GM23248 (cell line): ENCODE measurements around the gene NOC4L.

Experiments used
- EZH2 ChIP-seq: fragments of 200-600 bp; sonication (generic); IDR thresholded peaks from 2 replicates; pipeline ENCODE4 v1.6.1; 2018; ENCODE audit warnings: antibody characterized with exemption, mild to moderate bottlenecking; ENCODE audit not compliant: insufficient read depth, poor library complexity, severe bottlenecking
- EZH2phosphoT487 ChIP-seq: fragments of 200-600 bp; sonication (generic); IDR thresholded peaks from 2 replicates; pipeline ENCODE4 v1.6.1; 2018; ENCODE audit warnings: antibody characterized with exemption, moderate library complexity, mild to moderate bottlenecking, low read depth; ENCODE audit not compliant: insufficient read depth

DNA sequence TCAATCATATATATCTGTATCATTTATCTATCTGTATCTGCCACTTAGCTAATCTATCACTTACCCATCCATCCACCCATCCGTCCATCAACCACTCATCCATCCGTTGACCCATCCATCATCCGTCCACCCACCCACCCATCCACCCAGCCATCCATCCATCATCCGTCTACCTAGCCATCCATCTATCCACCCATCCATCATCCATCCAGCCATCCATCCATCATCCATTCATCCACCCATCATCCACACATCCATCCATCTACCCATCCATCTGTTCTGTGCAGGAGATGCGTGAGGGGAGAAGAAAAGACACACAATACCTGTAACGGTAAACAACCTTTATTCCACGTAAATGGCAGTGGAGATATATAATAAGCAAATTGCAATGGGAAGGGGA, 20.2 kb downstream of the NOC4L start:
- TF ChIP-seq EZH2 (no peak), EZH2phosphoT487 (no peak)
